ENCODE results near the gene SAA1.
"Not testable (repeated sequence)": the region's sequence is repeated elsewhere in the genome, so short reads cannot be mapped to it uniquely, and the experiment has no call there.

The SAA1 gene

GRCh38 chr11:18254781-18255361 is 11.2 kb upstream of the SAA1 start:
- in situ Hi-C loops (cut with HindIII; ENCODE audit: low sequenced_read_pairs), result no loop called here

- in situ Hi-C loops (cut with HindIII; ENCODE audit: low sequenced_read_pairs), result no loop called here
These were observed 6.8 kb upstream of the SAA1 start for GRCh38 chr11:18259259-18259658.

- in situ Hi-C loops (cut with HindIII; ENCODE audit: low sequenced_read_pairs), result no loop called here
These were observed 4.3 kb upstream of the SAA1 start for GRCh38 chr11:18261721-18262120.

- in situ Hi-C loops (cut with HindIII; ENCODE audit: low sequenced_read_pairs), result not testable (repeated sequence)
These were observed 3.2 kb upstream of the SAA1 start for GRCh38 chr11:18262681-18263350.

GRCh38 chr11:18264035-18264434 is 2.0 kb upstream of the SAA1 start:
- in situ Hi-C loops (cut with HindIII; ENCODE audit: low sequenced_read_pairs), result no loop called here

GRCh38 chr11:18264677-18265555 is 1.1 kb upstream of the SAA1 start:
- in situ Hi-C loops (cut with HindIII; ENCODE audit: low sequenced_read_pairs), result no loop called here

- in situ Hi-C loops (cut with HindIII; ENCODE audit: low sequenced_read_pairs), result not testable (repeated sequence)
These were observed 1.5 kb downstream of the SAA1 start for GRCh38 chr11:18267335-18268133.

GRCh38 chr11:18269252-18269651 is 3.2 kb downstream of the SAA1 start:
- in situ Hi-C loops (cut with HindIII; ENCODE audit: low sequenced_read_pairs), result not testable (repeated sequence)

- in situ Hi-C loops (cut with HindIII; ENCODE audit: low sequenced_read_pairs), result no loop called here
These were observed 4.0 kb downstream of the SAA1 start for GRCh38 chr11:18270102-18270501.

GRCh38 chr11:18271206-18271605 is 5.1 kb downstream of the SAA1 start:
- in situ Hi-C loops (cut with HindIII; ENCODE audit: low sequenced_read_pairs), result no loop called here

- in situ Hi-C loops (cut with HindIII; ENCODE audit: low sequenced_read_pairs), result no loop called here
These were observed 11.7 kb downstream of the SAA1 start for GRCh38 chr11:18277565-18278271.

GRCh38 chr11:18280438-18281045 is 14.5 kb downstream of the SAA1 start:
- in situ Hi-C loops (cut with HindIII; ENCODE audit: low sequenced_read_pairs), result no loop called here

GRCh38 chr11:18282626-18283025 is 16.6 kb downstream of the SAA1 start:
- in situ Hi-C loops (cut with HindIII; ENCODE audit: low sequenced_read_pairs), result no loop called here

- in situ Hi-C loops (cut with HindIII; ENCODE audit: low sequenced_read_pairs), result no loop called here
These were observed 19.8 kb downstream of the SAA1 start for GRCh38 chr11:18285841-18286240.

- in situ Hi-C loops (cut with HindIII; ENCODE audit: low sequenced_read_pairs), result no loop called here
These were observed 22.8 kb downstream of the SAA1 start for GRCh38 chr11:18288911-18289310.

GRCh38 chr11:18294862-18295261 is 28.8 kb downstream of the SAA1 start:
- in situ Hi-C loops (cut with HindIII; ENCODE audit: low sequenced_read_pairs), result no loop called here

- in situ Hi-C loops (cut with HindIII; ENCODE audit: low sequenced_read_pairs), result no loop called here
These were observed 29.3 kb downstream of the SAA1 start for GRCh38 chr11:18295316-18295715.

- in situ Hi-C loops (cut with HindIII; ENCODE audit: low sequenced_read_pairs), result no loop called here
These were observed 33.7 kb downstream of the SAA1 start for GRCh38 chr11:18299721-18300120.

GRCh38 chr11:18304745-18305144 is 38.7 kb downstream of the SAA1 start:
- in situ Hi-C loops (cut with HindIII; ENCODE audit: low sequenced_read_pairs), result no loop called here
